Measurements from ENCODE around the gene ILKAP. TPM values are rescaled to one million over a fixed set of nuclear protein-coding genes. Genes with fewer than 3 reads are reported as not detected.
A peak's percentile ranks its signal among the peaks of the same experiment; 100 is the strongest.

Gene ILKAP
- total and polyA plus RNA-seq, 2 of the 4 experiments (the other 2 are of a cell fraction) = 13.3 to 44.2 TPM

GRCh38 chr2:238158509-238159070 is 44.9 kb downstream of the ILKAP start, which contains the start of gene ERFE:
Gene ERFE (plus strand): TSS chr2:238158970. CDS start chr2:238159008, 38 bp downstream.
- Histone ChIP-seq H2BK120ac (ENCODE audit: low read depth, low read length) (0 out of 2 replicates have a peak within 1 kb of the TSS, but pooled peaks have one; percentile 5), H2AK5ac (ENCODE audit: low read depth, low read length) (peak within 1 kb of the TSS; percentile 47), H2AFZ (replicated peaks; ENCODE audit: low read length, poor library complexity) (peak within 1 kb of the TSS; percentile 87), H3K18ac (ENCODE audit: low read depth, low read length) (no peak within 1 kb of the TSS), H3K4ac (ENCODE audit: low read depth, low read length) (peak within 1 kb of the TSS; percentile 9), H3K4me3 (ENCODE audit: insufficient read depth, low read depth, low read length) (peak within 1 kb of the TSS; percentile 44), H2BK5ac (ENCODE audit: low read depth, low read length, poor library complexity, severe bottlenecking) (no peak within 1 kb of the TSS), H3K14ac (replicated peaks; ENCODE audit: low read depth, low read length) (0 out of 2 replicates have a peak within 1 kb of the TSS, but pooled peaks have one; percentile 0), H3K27me3 (ENCODE audit: control insufficient read depth, insufficient read depth, low read length) (peaks cover 2% of the 10 kb centered on the region; the same call in 1 of the 2 replicates), H2AK9ac (replicated peaks; ENCODE audit: low read depth, low read length, poor library complexity) (peak within 1 kb of the TSS; percentile 59), H3K9me3 (ENCODE audit: control insufficient read depth, insufficient read depth, low read length) (no peaks in the 10 kb centered on the region), H3K79me1 (ENCODE audit: low read depth in 1 of 2, low read length in 2 of 2) (no peaks in the 10 kb centered on the region; a peak in 1 of 4 replicates), H2BK20ac (ENCODE audit: low read depth, low read length) (no peak within 1 kb of the TSS), H3K27ac (ENCODE audit: insufficient read depth, low read length) (no peak within 1 kb of the TSS; the same call in 1 of the 2 replicates), H3K36me3 (ENCODE audit: control insufficient read depth, insufficient read depth, low read length) (no peaks in the 10 kb centered on the region), H2BK15ac (ENCODE audit: low read depth, low read length) (no peak within 1 kb of the TSS; the same call in 2 of the 3 replicates), H3K9me1 (ENCODE audit: insufficient read depth, low read length) (0 out of 2 replicates have a peak, but pooled peaks cover 7% of the 10 kb centered on the region), H4K8ac (ENCODE audit: low read depth in 2 of 2, low read length in 2 of 2) (peak within 1 kb of the TSS in 1 of 2 experiments; percentile 40; a peak in 1 of 4 replicates), H4K91ac (ENCODE audit: insufficient read depth, low read depth, low read length) (no peak within 1 kb of the TSS), H4K5ac (ENCODE audit: low read depth, low read length) (no peak within 1 kb of the TSS), H3K23ac (ENCODE audit: low read depth, low read length) (no peak within 1 kb of the TSS), H3K4me1 (ENCODE audit: control insufficient read depth, insufficient read depth, low read length) (peaks cover 18% of the 10 kb centered on the region), H3K9ac (ENCODE audit: low read depth, low read length) (peak within 1 kb of the TSS; percentile 32; the same call in 1 of the 2 replicates), H4K20me1 (ENCODE audit: insufficient read depth, low read length) (no peaks in the 10 kb centered on the region), H3K4me2 (ENCODE audit: low read depth, low read length) (peak within 1 kb of the TSS; percentile 80), H3K56ac (ENCODE audit: extremely low read depth, insufficient read depth, low read length) (no peak within 1 kb of the TSS)
- 7% methylated on average over 10 of the region's 61 CpGs; no CpG with 5 or more reads in 1 of the 2 experiments for WGBS, 2 experiments (ENCODE audit: extremely low coverage in 2 of 2, insufficient read length in 1 of 2)
- peak; percentile 33 for DNase-seq
- intact Hi-C loops (cut with micrococcal nuclease) = no loop called here
- BruUV-seq (replicated peaks) = no TSS peak
- dilution Hi-C loops (cut with HindIII; ENCODE audit: low sequenced_read_pairs, unreplicated experiment) = no loop called here
- ChIA-PET POLR2A (ENCODE audit: unreplicated experiment) (no interaction called here), CTCF (interaction anchor here (0.6 kb wide), 1 partner anchor 82 kb away, joined by 3 read pairs; no protein-coding TSS in a partner anchor)
- ATAC-seq (ENCODE audit: low read depth) = peak; percentile 85
- TF ChIP-seq RAD21 (IDR thresholded peaks at IDR 0.05; ENCODE audit: low read length) (no peak), MXI1 (IDR thresholded peaks at IDR 0.05; ENCODE audit: borderline replicate concordance, low read depth, low read length) (peak; percentile 80), USF2 (IDR thresholded peaks at IDR 0.05; ENCODE audit: low read depth, low read length) (no peak), MAZ (IDR thresholded peaks at IDR 0.05; ENCODE audit: borderline replicate concordance, low read depth, low read length) (peak; percentile 68; the same call in 1 of the 2 replicates), NFE2L2 (IDR thresholded peaks at IDR 0.05; ENCODE audit: low read depth, low read length) (no peak), CHD1 (IDR thresholded peaks at IDR 0.05; ENCODE audit: low read depth, low read length) (no peak), MAFK (IDR thresholded peaks at IDR 0.05; ENCODE audit: low read depth, low read length) (no peak), RCOR1 (IDR thresholded peaks at IDR 0.05; ENCODE audit: insufficient replicate concordance, low read length) (no peak), RFX5 (IDR thresholded peaks at IDR 0.05; ENCODE audit: low read depth, low read length) (no peak), CTCF (conservative IDR thresholded peaks at IDR 0.05; ENCODE audit: low read depth, low read length) (peak; percentile 54), FOS (IDR thresholded peaks at IDR 0.05; ENCODE audit: low read depth, low read length) (no peak), POLR2A (IDR thresholded peaks at IDR 0.05; ENCODE audit: low read depth, low read length) (0 out of 2 replicates have a peak, but pooled peaks have one; percentile 32), CEBPB (IDR thresholded peaks at IDR 0.05; ENCODE audit: low read depth, low read length) (no peak)
- in situ Hi-C loops (cut with MboI; ENCODE audit: low sequenced_read_pairs) = no loop called here
